GM12892 (cell line): ENCODE data around the gene TOR1B.

Experiments used
- POLR2A ChIP-seq: IDR thresholded peaks from 2 replicates; pipeline ENCODE4 v1.6.1; 2011; ENCODE audit warnings: low read depth, low read length, control low read depth
- TAF1 ChIP-seq: IDR thresholded peaks from 2 replicates; pipeline ENCODE4 v1.6.1; 2011; ENCODE audit warnings: low read depth, mild to moderate bottlenecking, control low read depth, low read length, borderline replicate concordance

DNA sequence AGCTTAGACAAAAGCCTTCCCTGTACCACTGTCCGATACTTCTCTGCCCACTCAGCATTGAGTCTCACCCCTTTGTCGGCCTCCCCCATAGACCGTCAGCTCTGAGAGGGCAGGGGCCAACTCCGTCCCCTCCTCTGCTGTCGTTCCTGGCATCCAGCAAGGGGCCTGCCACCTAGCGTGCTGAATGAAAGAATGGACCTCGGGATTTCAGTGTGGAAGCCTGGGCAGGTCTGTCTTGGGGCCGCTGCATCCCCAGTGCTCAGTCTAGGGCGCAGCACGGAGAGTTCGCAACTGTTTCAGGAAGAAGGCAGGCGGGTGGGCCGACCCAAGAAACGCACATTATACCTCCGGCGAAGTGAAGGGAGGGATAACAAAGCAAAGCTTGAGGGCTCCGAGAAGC is 1.5 kb upstream of the TOR1B start:
- TF ChIP-seq POLR2A (no peak), TAF1 (no peak)
